GM12865 (cell line): ENCODE data around the gene UBE2G2.

Experiments
- DNase-seq: peaks from one replicate; pipeline ENCODE4 v3.0.0; 2010; ENCODE audit warnings: low read depth
- H3K4me3 ChIP-seq: 2 replicates; pipeline ENCODE4 v1.5.1; 2011; ENCODE audit warnings: mild to moderate bottlenecking, low read depth, low read length, control low read depth
- CTCF ChIP-seq: IDR thresholded peaks from 2 replicates; pipeline ENCODE4 v1.5.1; 2011; ENCODE audit warnings: low read length, control low read depth, low read depth, inconsistent platforms; ENCODE audit not compliant: insufficient read depth; ENCODE audit errors: missing control alignments

The UBE2G2 gene

GRCh38 chr21:44738621-44739020 lies 63.0 kb downstream of the UBE2G2 start:
- H3K4me3 ChIP-seq, result no peak overlapping the region
- TF ChIP-seq CTCF, result no peak
- no peak for DNase-seq

- H3K4me3 ChIP-seq, result no peak overlapping the region
- no peak for TF ChIP-seq CTCF
- DNase-seq, result no peak
Measured at GRCh38 chr21:44737706-44738354, 63.8 kb downstream of the UBE2G2 start.

GRCh38 chr21:44736291-44737004 lies 65.2 kb downstream of the UBE2G2 start:
- no peak for TF ChIP-seq CTCF
- DNase-seq, result no peak

GRCh38 chr21:44735821-44736220 lies 65.8 kb downstream of the UBE2G2 start:
- TF ChIP-seq CTCF, result no peak
- no peak for DNase-seq

More at GRCh38 chr21:44736291-44737004, 65.2 kb downstream of the UBE2G2 start:
- H3K4me3 ChIP-seq, result no peak overlapping the region

GRCh38 chr21:44734841-44735240 lies 66.8 kb downstream of the UBE2G2 start:
- H3K4me3 ChIP-seq, result no peak overlapping the region
- no peak for DNase-seq
- no peak for TF ChIP-seq CTCF

More at GRCh38 chr21:44735821-44736220, 65.8 kb downstream of the UBE2G2 start:
- H3K4me3 ChIP-seq, result no peak overlapping the region

GRCh38 chr21:44734026-44734745 lies 67.4 kb downstream of the UBE2G2 start:
- TF ChIP-seq CTCF, result no peak
- no peak for DNase-seq

More at GRCh38 chr21:44734026-44734745, 67.4 kb downstream of the UBE2G2 start:
- H3K4me3 ChIP-seq, result no peak overlapping the region
